Upper lobe of left lung (tissue), 6 donors: Measurements from ENCODE around the gene MSH6. TPM values are rescaled to one million over a fixed set of nuclear protein-coding genes. Genes with fewer than 3 reads are reported as not detected.

Experiments used
- ATAC-seq, 2 donors: fragments of 200-7000 bp; cut with Tn5 transposase; one replicate each; pipeline ENCODE4 v1.9.1; 2022; ENCODE audit warnings: mild to moderate bottlenecking in 2 of 2, moderate library complexity in 2 of 2; ENCODE audit not compliant: low FRiP score in 2 of 2
- DNase-seq, 2 donors: peaks; one replicate each; pipeline ENCODE4 v3.0.0-alpha.2; 2019 to 2020
- H3K27ac ChIP-seq, 4 donors: fragments of 200-600 bp; sonication (generic); one replicate each; pipeline ENCODE4 v1.5.1; 2016 to 2019
- H3K27me3 ChIP-seq, 4 donors: fragments of 200-600 bp; sonication (generic); one replicate each; pipeline ENCODE4 v1.5.1; 2017 to 2019
- H3K36me3 ChIP-seq, 4 donors: fragments of 200-600 bp; sonication (generic); one replicate each; pipeline ENCODE4 v1.5.1; 2016 to 2019
- H3K4me1 ChIP-seq, 4 donors: fragments of 200-600 bp; sonication (generic); one replicate each; pipeline ENCODE4 v1.5.1; 2018 to 2019
- H3K4me3 ChIP-seq, 4 donors: fragments of 200-600 bp; sonication (generic); one replicate each; pipeline ENCODE4 v1.5.1; 2017 to 2019; ENCODE audit warnings: mild to moderate bottlenecking in 2 of 4, moderate library complexity in 1 of 4
- H3K9me3 ChIP-seq, 4 donors: fragments of 200-600 bp; sonication (generic); one replicate each; pipeline ENCODE4 v1.5.1; 2018 to 2019
- CTCF ChIP-seq, 6 experiments: fragments of 450-650 bp in 4 of 6; fragments of 200-600 bp in 2 of 6; sonication (generic) in 2 of 6; IDR thresholded peaks; one replicate each; pipeline ENCODE4 v1.5.1; 2016 to 2019; ENCODE audit warnings: antibody characterized with exemption in 6 of 6
- EP300 ChIP-seq, 4 donors: sonication (generic); formaldehyde crosslinking; IDR thresholded peaks; one replicate each; pipeline ENCODE4 v1.5.1; 2017; ENCODE audit warnings: antibody characterized with exemption in 4 of 4, control low read depth in 2 of 4
- POLR2A ChIP-seq, 4 donors: fragments of 450-650 bp; IDR thresholded peaks; one replicate each; pipeline ENCODE4 v1.5.1; 2016 to 2017; ENCODE audit warnings: antibody characterized with exemption in 4 of 4, mild to moderate bottlenecking in 2 of 4
- POLR2AphosphoS5 ChIP-seq, 2 donors: sonication (generic); formaldehyde crosslinking; IDR thresholded peaks; one replicate each; pipeline ENCODE4 v1.5.1; 2017; ENCODE audit warnings: antibody characterized with exemption in 2 of 2
- WGBS, 2 donors: methylation state at CpG; one replicate each; pipeline ENCODE4 v1.1.5; 2017 to 2018; 5-methylcytosine and 5-hydroxymethylcytosine counted together
- total RNA-seq, 6 donors: library from RNA; depleted of rRNA in 4 of 6; stranded (reverse); fragments of >200 nt in 4 of 6; gene quantifications; one replicate each; pipeline versions ENCODE4 v1.1.0 to v1.2.1, GENCODE V29; 2016 to 2021
- donor health status: DM: no; HTN: no; CAD: no; lungs with moderate emphysema.
- donor health status: DM: no; HTN: yes; CAD: no; lungs with severe emphysema.

MSH6 gene
- total RNA-seq, 6 donors from 2014 or later: 21.6 to 35.5 (median 30.3) TPM

- H3K27me3 ChIP-seq: no peaks in the 10 kb centered on the region
- no peak overlapping the region for H3K27ac ChIP-seq
- no peaks in the 10 kb centered on the region for H3K36me3 ChIP-seq
- peaks cover 0 to 6% (median 3%) of the 10 kb centered on the region in 4 donors for H3K4me1 ChIP-seq
- no peak for TF ChIP-seq POLR2AphosphoS5 (IDR thresholded peaks at IDR 0.05)
- no peak for TF ChIP-seq POLR2A (IDR thresholded peaks at IDR 0.05)
- no peak for TF ChIP-seq EP300 (IDR thresholded peaks at IDR 0.05)
- TF ChIP-seq CTCF (IDR thresholded peaks at IDR 0.05): no peak
- no peak for ATAC-seq
- peak in 1 of 2 donors; percentile 27 for DNase-seq
- H3K4me3 ChIP-seq: no peak overlapping the region
- WGBS, 2 donors: 93 to 94% methylated on average over 9 of the region's 9 CpGs
- H3K9me3 ChIP-seq: no peaks in the 10 kb centered on the region
These were observed 13.6 kb upstream of the MSH6 start for GRCh38 chr2:47769318-47769717.

- Histone ChIP-seq H3K9me3 (no peaks in the 10 kb centered on the region), H3K27ac (no peak overlapping the region), H3K4me3 (no peak overlapping the region), H3K4me1 (peaks cover 0 to 6% (median 3%) of the 10 kb centered on the region in 4 donors), H3K27me3 (no peaks in the 10 kb centered on the region), H3K36me3 (no peaks in the 10 kb centered on the region)
- TF ChIP-seq POLR2AphosphoS5 (IDR thresholded peaks at IDR 0.05): no peak
- no peak for TF ChIP-seq POLR2A (IDR thresholded peaks at IDR 0.05)
- no peak for TF ChIP-seq CTCF (IDR thresholded peaks at IDR 0.05)
- TF ChIP-seq EP300 (IDR thresholded peaks at IDR 0.05): no peak
- DNase-seq: no peak
- ATAC-seq: peak in 1 of 2 donors; percentile 32
These were observed 11.7 kb upstream of the MSH6 start for GRCh38 chr2:47771211-47771610.

- 91 to 100% methylated on average over 2 of the region's 2 CpGs for WGBS, 2 donors
- ATAC-seq (no peak), DNase-seq (no peak)
- H3K9me3 ChIP-seq: no peaks in the 10 kb centered on the region
- no peaks in the 10 kb centered on the region for H3K27me3 ChIP-seq
- H3K4me3 ChIP-seq: no peak overlapping the region
- no peak overlapping the region for H3K27ac ChIP-seq
- peaks cover 0 to 6% (median 3%) of the 10 kb centered on the region in 4 donors for H3K4me1 ChIP-seq
- H3K36me3 ChIP-seq: no peaks in the 10 kb centered on the region
- TF ChIP-seq CTCF (IDR thresholded peaks at IDR 0.05) (no peak), POLR2A (IDR thresholded peaks at IDR 0.05) (no peak), POLR2AphosphoS5 (IDR thresholded peaks at IDR 0.05) (no peak), EP300 (IDR thresholded peaks at IDR 0.05) (no peak)
These were observed 10.6 kb upstream of the MSH6 start for GRCh38 chr2:47772343-47772742.

- H3K27ac ChIP-seq: no peak overlapping the region
- TF ChIP-seq POLR2AphosphoS5 (IDR thresholded peaks at IDR 0.05) (no peak), POLR2A (IDR thresholded peaks at IDR 0.05) (no peak), EP300 (IDR thresholded peaks at IDR 0.05) (no peak), CTCF (IDR thresholded peaks at IDR 0.05) (no peak)
- H3K27me3 ChIP-seq: no peaks in the 10 kb centered on the region
- ATAC-seq (no peak), DNase-seq (no peak)
- H3K36me3 ChIP-seq: no peaks in the 10 kb centered on the region
- no peak overlapping the region for H3K4me3 ChIP-seq
- H3K4me1 ChIP-seq: no peaks in the 10 kb centered on the region
- H3K9me3 ChIP-seq: no peaks in the 10 kb centered on the region
These were observed 8.4 kb upstream of the MSH6 start for GRCh38 chr2:47774567-47774966.

- H3K27ac ChIP-seq: no peak overlapping the region
- peaks cover 0 to 7% (median 4%) of the 10 kb centered on the region in 4 donors for H3K4me1 ChIP-seq
- no peaks in the 10 kb centered on the region for H3K27me3 ChIP-seq
- TF ChIP-seq POLR2AphosphoS5 (IDR thresholded peaks at IDR 0.05) (no peak), EP300 (IDR thresholded peaks at IDR 0.05) (no peak), POLR2A (IDR thresholded peaks at IDR 0.05) (no peak), CTCF (IDR thresholded peaks at IDR 0.05) (no peak)
- 91 to 92% methylated on average over 13 of the region's 13 CpGs for WGBS, 2 donors
- ATAC-seq (no peak), DNase-seq (no peak)
- no peak overlapping the region for H3K4me3 ChIP-seq
- no peaks in the 10 kb centered on the region for H3K9me3 ChIP-seq
- H3K36me3 ChIP-seq: no peaks in the 10 kb centered on the region
These were observed 5.5 kb upstream of the MSH6 start for GRCh38 chr2:47777277-47777937.
